ENCODE data around the gene SPN. TPM values are rescaled to one million over a fixed set of nuclear protein-coding genes. Genes with fewer than 3 reads are reported as not detected.
A peak's percentile ranks its signal among the peaks of the same experiment; 100 is the strongest.

The SPN gene
- total and polyA plus RNA-seq, 2 of the 4 experiments (the other 2 are of a cell fraction): not detected

- ChIA-PET CTCF (no interaction called here), POLR2A (ENCODE audit: unreplicated experiment) (no interaction called here)
- Histone ChIP-seq H3K4me3 (ENCODE audit: insufficient read depth, low read depth, low read length) (no peak overlapping the region), H3K9ac (ENCODE audit: low read depth, low read length) (no peak overlapping the region), H3K4me1 (ENCODE audit: control insufficient read depth, insufficient read depth, low read length) (no peaks in the 10 kb centered on the region), H3K18ac (ENCODE audit: low read depth, low read length) (no peak overlapping the region), H3K27ac (ENCODE audit: insufficient read depth, low read length) (no peak overlapping the region), H3K27me3 (ENCODE audit: control insufficient read depth, insufficient read depth, low read length) (no peaks in the 10 kb centered on the region), H4K91ac (ENCODE audit: insufficient read depth, low read depth, low read length) (no peak overlapping the region), H2BK15ac (ENCODE audit: low read depth, low read length) (no peak overlapping the region), H2AK9ac (replicated peaks; ENCODE audit: low read depth, low read length, poor library complexity) (no peak overlapping the region), H3K14ac (replicated peaks; ENCODE audit: low read depth, low read length) (no peak overlapping the region), H3K9me1 (ENCODE audit: insufficient read depth, low read length) (no peaks in the 10 kb centered on the region), H3K36me3 (ENCODE audit: control insufficient read depth, insufficient read depth, low read length) (no peaks in the 10 kb centered on the region), H3K4ac (ENCODE audit: low read depth, low read length) (no peak overlapping the region), H2AFZ (replicated peaks; ENCODE audit: low read length, poor library complexity) (peak overlapping the region; percentile 13), H2BK5ac (ENCODE audit: low read depth, low read length, poor library complexity, severe bottlenecking) (no peak overlapping the region), H4K5ac (ENCODE audit: low read depth, low read length) (no peak overlapping the region), H3K79me1 (ENCODE audit: low read depth in 1 of 2, low read length in 2 of 2) (no peaks in the 10 kb centered on the region), H3K9me3 (ENCODE audit: control insufficient read depth, insufficient read depth, low read length) (0 out of 2 replicates have a peak, but pooled peaks cover 2% of the 10 kb centered on the region), H3K4me2 (ENCODE audit: low read depth, low read length) (no peak overlapping the region), H2BK20ac (ENCODE audit: low read depth, low read length) (no peak overlapping the region), H2BK120ac (ENCODE audit: low read depth, low read length) (no peak overlapping the region), H3K56ac (ENCODE audit: extremely low read depth, insufficient read depth, low read length) (no peak overlapping the region), H2AK5ac (ENCODE audit: low read depth, low read length) (no peak overlapping the region), H4K20me1 (ENCODE audit: insufficient read depth, low read length) (no peaks in the 10 kb centered on the region), H4K8ac (ENCODE audit: low read depth in 2 of 2, low read length in 2 of 2) (no peak overlapping the region), H3K23ac (ENCODE audit: low read depth, low read length) (no peak overlapping the region)
- dilution Hi-C loops (cut with HindIII; ENCODE audit: low sequenced_read_pairs, unreplicated experiment): no loop called here
- WGBS, 2 experiments (ENCODE audit: extremely low coverage in 2 of 2, insufficient read length in 1 of 2): 88% methylated on average over 4 of the region's 9 CpGs; no CpG with 5 or more reads in 1 of the 2 experiments
- in situ Hi-C loops (cut with MboI; ENCODE audit: low sequenced_read_pairs): no loop called here
- ATAC-seq (ENCODE audit: low read depth) (no peak), DNase-seq (no peak)
- BruUV-seq (replicated peaks): no TSS peak
- intact Hi-C loops (cut with micrococcal nuclease): no loop called here
- no peak for TF ChIP-seq MAFK (IDR thresholded peaks at IDR 0.05; ENCODE audit: low read depth, low read length)
These were observed 18.6 kb upstream of the SPN start for GRCh38 chr16:29644338-29644857.

All from IMR-90 (cell line).